Transverse colon (tissue), 4 donors: Measurements from ENCODE around the gene MRPS14. TPM values are rescaled to one million over a fixed set of nuclear protein-coding genes. Genes with fewer than 3 reads are reported as not detected.
A peak's percentile ranks its signal among the peaks of the same experiment; 100 is the strongest.

Experiments used
- DNase-seq: peaks from one replicate; pipeline ENCODE4 v3.0.0-alpha.2; 2019
- H3K27ac ChIP-seq, 4 donors: fragments of 200-600 bp; sonication (generic); 2 replicates each; pipeline ENCODE4 v1.5.1; 2016 to 2018; ENCODE audit warnings: inconsistent platforms in 4 of 4
- H3K27me3 ChIP-seq: fragments of 200-600 bp; sonication (generic); 2 replicates; pipeline ENCODE4 v1.5.1; 2017; ENCODE audit warnings: inconsistent platforms
- H3K36me3 ChIP-seq, 4 donors: fragments of 200-600 bp; sonication (generic); 2 replicates each; pipeline ENCODE4 v1.5.1; 2017 to 2019; ENCODE audit warnings: inconsistent platforms in 4 of 4
- H3K4me1 ChIP-seq, 4 donors: fragments of 200-600 bp; sonication (generic); 2 replicates each; pipeline ENCODE4 v1.5.1; 2017 to 2020; ENCODE audit warnings: inconsistent platforms in 4 of 4
- H3K4me3 ChIP-seq, 4 donors: fragments of 200-600 bp; sonication (generic); 1 replicate in 1 of 4; 2 replicates in 3 of 4; pipeline versions ENCODE4 v1.5.1 to v1.6.1; 2017 to 2019; ENCODE audit warnings: inconsistent platforms in 4 of 4
- H3K9me3 ChIP-seq, 2 donors: fragments of 200-600 bp; sonication (generic); 2 replicates each; pipeline ENCODE4 v1.5.1; 2017 to 2019; ENCODE audit warnings: inconsistent platforms in 2 of 2
- CTCF ChIP-seq, 5 experiments: fragments of 200-600 bp in 3 of 5; fragments of 450-650 bp in 2 of 5; sonication (generic) in 3 of 5; IDR thresholded peaks; 1 replicate in 2 of 5; 2 replicates in 3 of 5; pipeline ENCODE4 v1.5.1; 2016 to 2017; ENCODE audit warnings: antibody characterized with exemption in 5 of 5, inconsistent platforms in 3 of 5, mild to moderate bottlenecking in 2 of 5, moderate library complexity in 1 of 5
- EP300 ChIP-seq: sonication (generic); formaldehyde crosslinking; IDR thresholded peaks from one replicate; pipeline ENCODE4 v1.6.1; 2017; ENCODE audit warnings: antibody characterized with exemption, low read depth
- POLR2A ChIP-seq: fragments of 450-650 bp; IDR thresholded peaks from one replicate; pipeline ENCODE4 v1.6.1; 2016; ENCODE audit warnings: antibody characterized with exemption, mild to moderate bottlenecking, moderate library complexity
- POLR2AphosphoS5 ChIP-seq, 3 donors: sonication (generic); formaldehyde crosslinking; IDR thresholded peaks; one replicate each; pipeline ENCODE4 v1.6.1; 2016; ENCODE audit warnings: antibody characterized with exemption in 3 of 3
- WGBS, 2 donors: methylation state at CpG; one replicate each; pipeline ENCODE4 v1.1.5; 2018; ENCODE audit warnings: low coverage in 1 of 2; 5-methylcytosine and 5-hydroxymethylcytosine counted together
- in situ Hi-C, 4 donors: fragments of 200-750 bp; cut with MboI; loops; one replicate each; pipeline versions ENCODE4 v1.15.0 to v1.15.1; 2017; ENCODE audit warnings: low sequenced_read_pairs in 3 of 4, low pct_ligation_motif_present in 1 of 4, low pct_unique_long_range_greater_than_20kb in 1 of 4
- intact Hi-C: fragments of 100-400 bp; cut with DNase I; formaldehyde crosslinking; loops from one replicate; pipeline ENCODE4 v1.15.1; 2023; ENCODE audit warnings: low total_unique reads
- total RNA-seq, 4 donors: library from RNA; depleted of rRNA; stranded (reverse); fragments of >200 nt; gene quantifications; one replicate each; pipeline ENCODE4 v1.1.0, GENCODE V29; 2016

MRPS14 gene
- total RNA-seq, 4 donors from 2014 or later, result 3.2 to 21.0 (median 13.0) TPM

DNA sequence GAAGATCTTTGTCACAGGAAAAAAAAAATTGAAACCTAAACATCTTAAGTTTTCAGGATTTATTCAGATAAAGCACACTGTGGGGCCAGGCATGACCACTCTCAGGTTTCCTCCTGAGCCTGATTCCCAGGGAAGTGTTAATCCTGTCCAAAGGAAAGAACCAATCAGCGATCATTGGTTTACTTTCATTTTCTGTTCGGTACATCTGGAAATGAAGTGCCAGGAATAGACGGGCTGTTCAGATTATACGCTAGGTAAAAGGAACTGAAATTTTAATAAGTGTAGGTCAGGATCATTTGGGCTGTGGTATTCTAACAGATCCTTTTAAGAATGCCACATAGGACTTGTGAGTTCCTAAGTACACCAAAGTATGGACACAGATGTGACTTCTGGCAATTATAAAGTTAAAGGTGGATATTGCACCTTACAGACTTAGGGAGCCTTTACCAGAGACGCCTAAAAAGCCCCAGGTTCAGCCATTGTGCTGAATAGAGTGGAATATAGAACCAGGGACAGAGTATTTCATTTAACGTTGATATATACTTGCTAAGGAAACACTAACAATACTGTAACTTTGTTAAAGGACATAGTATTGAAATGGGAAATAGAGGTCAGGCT is 32.7 kb downstream of the MRPS14 start:
- Histone ChIP-seq H3K4me1 (peaks cover 0 to 15% (median 9%) of the 10 kb centered on the region in 4 donors), H3K9me3 (no peaks in the 10 kb centered on the region), H3K4me3 (peak overlapping the region; percentile 6 to 58 (median 40)), H3K27ac (peak overlapping the region; percentile 67 to 88 (median 82)), H3K36me3 (no peaks in the 10 kb centered on the region), H3K27me3 (no peaks in the 10 kb centered on the region)
- intact Hi-C loops (no loop called here), in situ Hi-C loops (loop anchor here in 2 of 4 donors (5.0 to 25.0 kb wide), 2 partner anchors 218 to 728 kb away; no protein-coding TSS in a partner anchor)
- TF ChIP-seq EP300, result no peak
- TF ChIP-seq POLR2AphosphoS5 (IDR thresholded peaks at IDR 0.05), result peak in 2 of 3 donors; percentile 25 to 41
- no peak for TF ChIP-seq POLR2A
- TF ChIP-seq CTCF (IDR thresholded peaks at IDR 0.05), result no peak
- DNase-seq, result no peak
- WGBS, 2 donors, result 6% methylated on average over 2 to 6 of the region's 6 CpGs

- H3K27ac ChIP-seq, result peak overlapping the region; percentile 67 to 88 (median 82)
Observed at GRCh38 chr1:174989536-174990220, 33.5 kb downstream of the MRPS14 start.

DNA sequence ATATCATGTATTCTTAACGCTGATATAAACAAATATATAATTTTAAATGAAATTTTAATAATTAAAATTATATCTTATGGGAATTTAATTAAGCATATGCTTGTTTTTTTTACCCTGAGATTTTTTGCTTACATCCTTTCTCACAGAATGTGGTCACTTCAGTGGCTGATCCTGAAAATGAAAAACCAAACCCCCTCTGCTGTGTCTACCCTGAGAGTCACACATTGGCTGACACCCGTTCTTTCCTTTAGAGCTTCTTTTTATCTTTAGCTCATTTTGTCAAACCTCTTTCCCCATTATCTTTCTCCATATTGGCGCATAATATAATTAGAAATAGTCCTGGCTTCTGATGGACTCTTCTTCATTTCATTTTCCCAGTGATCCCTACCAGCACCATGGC is 34.2 kb downstream of the MRPS14 start:
- 88 to 92% methylated on average over 3 of the region's 3 CpGs for WGBS, 2 donors
- Histone ChIP-seq H3K27ac (peak overlapping the region in 2 of 4 donors; percentile 76 to 88), H3K9me3 (no peaks in the 10 kb centered on the region), H3K27me3 (no peaks in the 10 kb centered on the region), H3K36me3 (peaks cover 0 to 5% (median 0%) of the 10 kb centered on the region in 4 donors), H3K4me3 (no peak overlapping the region), H3K4me1 (peaks cover 0 to 15% (median 9%) of the 10 kb centered on the region in 4 donors)
- in situ Hi-C loops (loop anchor here in 2 of 4 donors (10.0 to 25.0 kb wide), 3 partner anchors 104 to 727 kb away; no protein-coding TSS in a partner anchor), intact Hi-C loops (no loop called here)
- no peak for DNase-seq
- TF ChIP-seq POLR2AphosphoS5 (IDR thresholded peaks at IDR 0.05) (no peak), CTCF (IDR thresholded peaks at IDR 0.05) (no peak), EP300 (no peak), POLR2A (no peak)

More at GRCh38 chr1:174989536-174990220, 33.5 kb downstream of the MRPS14 start:
- in situ Hi-C loops (loop anchor here in 2 of 4 donors (5.0 to 25.0 kb wide), 4 partner anchors 105 to 727 kb away; no protein-coding TSS in a partner anchor), intact Hi-C loops (no loop called here)
- no peak for TF ChIP-seq EP300
- TF ChIP-seq POLR2A, result no peak
- TF ChIP-seq POLR2AphosphoS5 (IDR thresholded peaks at IDR 0.05), result no peak
- TF ChIP-seq CTCF (IDR thresholded peaks at IDR 0.05), result no peak
- 76 to 100% methylated on average over 1 to 5 of the region's 5 CpGs for WGBS, 2 donors
- no peak for DNase-seq
- Histone ChIP-seq H3K4me1 (peaks cover 0 to 15% (median 9%) of the 10 kb centered on the region in 4 donors), H3K36me3 (no peaks in the 10 kb centered on the region), H3K9me3 (no peaks in the 10 kb centered on the region), H3K27me3 (no peaks in the 10 kb centered on the region), H3K4me3 (peak overlapping the region in 1 of 4 donors; percentile 58)

GRCh38 chr1:174988539-174988938 is 34.7 kb downstream of the MRPS14 start:
- Histone ChIP-seq H3K9me3 (no peaks in the 10 kb centered on the region), H3K4me3 (no peak overlapping the region), H3K27ac (no peak overlapping the region), H3K27me3 (no peaks in the 10 kb centered on the region), H3K4me1 (peaks cover 0 to 15% (median 9%) of the 10 kb centered on the region in 4 donors), H3K36me3 (peaks cover 0 to 5% (median 0%) of the 10 kb centered on the region in 4 donors)
- in situ Hi-C loops, result loop anchor here in 2 of 4 donors (10.0 to 25.0 kb wide), 3 partner anchors 104 to 726 kb away; no protein-coding TSS in a partner anchor
- no peak for TF ChIP-seq CTCF (IDR thresholded peaks at IDR 0.05)
- TF ChIP-seq POLR2A, result no peak
- no peak for TF ChIP-seq EP300
- no peak for TF ChIP-seq POLR2AphosphoS5 (IDR thresholded peaks at IDR 0.05)
- intact Hi-C loops, result no loop called here
- no peak for DNase-seq
